HT-29 (cell line): ENCODE measurements around the gene AMPH. TPM values are rescaled to one million over a fixed set of nuclear protein-coding genes. Genes with fewer than 3 reads are reported as not detected.
A peak's percentile ranks its signal among the peaks of the same experiment; 100 is the strongest.
"Not testable (repeated sequence)": the region's sequence is repeated elsewhere in the genome, so short reads cannot be mapped to it uniquely, and the experiment has no call there.

Source experiments
- DNase-seq: peaks from one replicate; pipeline ENCODE4 v3.0.0-alpha.2; 2015; ENCODE audit warnings: low spot score
- small RNA-seq: library from RNA; depleted of rRNA; stranded (forward); fragments of <200 nt; gene quantifications from one replicate; pipeline ENCODE3, GENCODE V24; 2014
- total RNA-seq: library from RNA; depleted of rRNA; stranded (reverse); fragments of >200 nt; shearing (Covaris generic); gene quantifications from 2 replicates; pipeline ENCODE4 v1.2.3, GENCODE V29; 2014

AMPH gene
- total RNA-seq, 1 experiment from 2014 or later: not detected

DNA sequence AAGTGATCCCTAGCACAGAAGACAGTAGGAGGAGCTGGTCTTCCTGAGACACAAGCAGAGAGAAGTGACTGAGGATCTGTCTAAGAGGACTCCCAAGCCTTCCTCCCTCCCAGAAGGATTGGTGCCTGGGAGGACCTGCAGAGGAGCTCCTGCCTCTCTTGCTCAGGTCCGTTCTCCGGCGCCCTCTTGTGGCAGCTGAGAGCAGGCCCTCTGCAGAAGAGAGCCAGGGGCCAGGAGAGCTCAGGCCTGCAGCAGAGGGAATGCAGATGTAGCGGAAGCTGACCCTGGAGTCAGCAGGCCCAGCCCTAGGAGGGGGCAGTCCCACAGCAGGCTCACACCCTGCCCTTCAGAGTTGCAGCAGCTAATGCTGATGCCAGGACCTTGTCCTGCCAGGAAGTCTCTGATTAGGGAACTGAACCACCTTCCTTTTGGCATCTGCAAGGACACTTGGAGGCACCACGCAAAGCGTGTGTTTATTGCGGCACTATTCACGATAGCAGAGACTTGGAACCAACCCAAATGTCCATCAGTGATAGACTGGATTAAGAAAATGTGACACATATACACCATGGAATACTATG, 276.8 kb downstream of the AMPH start:
- peak; percentile 68 for DNase-seq

DNA sequence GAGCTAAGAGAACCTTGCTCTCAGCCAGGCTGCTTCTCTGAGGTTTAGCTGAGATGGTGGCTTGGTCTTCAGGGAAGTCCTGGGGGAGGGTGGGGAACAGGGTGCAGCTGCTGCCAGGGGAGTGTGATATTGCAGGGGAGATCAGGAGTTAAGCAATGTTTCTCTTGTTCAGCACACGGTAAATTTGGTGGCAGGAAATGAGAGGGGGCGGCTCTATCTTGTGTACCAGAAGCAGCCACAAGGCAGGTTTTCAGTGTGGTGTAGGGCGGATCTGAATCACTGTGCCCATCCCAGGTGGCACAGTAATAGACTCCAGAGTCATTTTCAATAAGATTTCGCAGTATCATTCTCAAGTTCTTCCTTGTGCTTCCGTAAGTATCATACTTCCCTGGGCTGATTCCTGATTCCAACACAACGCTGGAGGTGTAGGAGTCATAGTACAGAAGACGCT, 277.7 kb downstream of the AMPH start:
- DNase-seq: not testable (repeated sequence)

DNA sequence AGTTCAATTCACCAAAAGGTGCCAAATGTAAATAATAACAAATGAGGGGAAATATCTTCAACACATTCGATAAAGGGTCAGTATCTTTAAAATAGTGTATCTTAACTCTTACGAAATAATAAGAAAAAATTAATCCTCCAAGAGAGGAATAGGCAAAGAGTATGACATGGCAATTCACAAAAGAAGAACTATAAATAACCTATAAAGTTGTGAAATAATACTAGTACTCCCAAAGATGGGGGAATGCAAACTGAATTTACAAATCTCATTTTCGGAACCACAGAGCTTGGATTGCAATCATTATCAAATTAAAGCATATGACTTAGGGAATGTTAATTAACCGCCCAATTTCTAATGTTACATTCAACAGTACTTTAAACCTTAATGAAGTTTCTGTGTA, 279.6 kb downstream of the AMPH start:
- DNase-seq: no peak

DNA sequence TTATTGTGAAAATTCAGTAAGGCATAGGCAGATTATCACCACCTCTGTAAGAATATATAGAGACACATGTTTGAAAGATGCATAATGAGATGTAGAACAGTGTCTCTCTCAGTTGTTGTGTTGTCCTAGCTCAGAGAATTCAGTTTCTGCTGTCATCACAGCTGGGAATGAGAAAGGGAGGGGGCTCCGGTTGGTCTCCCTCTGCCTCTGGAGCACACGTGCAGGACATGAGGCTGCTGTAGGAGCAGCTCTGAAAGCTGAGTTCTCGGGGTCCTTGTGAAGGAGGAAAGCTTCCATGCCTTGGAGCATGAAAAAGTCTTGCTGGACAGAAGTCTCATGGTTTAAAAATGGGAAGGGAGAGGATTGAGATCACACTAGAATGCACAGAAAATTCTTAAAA, 280.4 kb downstream of the AMPH start:
- not testable (repeated sequence) for DNase-seq

DNA sequence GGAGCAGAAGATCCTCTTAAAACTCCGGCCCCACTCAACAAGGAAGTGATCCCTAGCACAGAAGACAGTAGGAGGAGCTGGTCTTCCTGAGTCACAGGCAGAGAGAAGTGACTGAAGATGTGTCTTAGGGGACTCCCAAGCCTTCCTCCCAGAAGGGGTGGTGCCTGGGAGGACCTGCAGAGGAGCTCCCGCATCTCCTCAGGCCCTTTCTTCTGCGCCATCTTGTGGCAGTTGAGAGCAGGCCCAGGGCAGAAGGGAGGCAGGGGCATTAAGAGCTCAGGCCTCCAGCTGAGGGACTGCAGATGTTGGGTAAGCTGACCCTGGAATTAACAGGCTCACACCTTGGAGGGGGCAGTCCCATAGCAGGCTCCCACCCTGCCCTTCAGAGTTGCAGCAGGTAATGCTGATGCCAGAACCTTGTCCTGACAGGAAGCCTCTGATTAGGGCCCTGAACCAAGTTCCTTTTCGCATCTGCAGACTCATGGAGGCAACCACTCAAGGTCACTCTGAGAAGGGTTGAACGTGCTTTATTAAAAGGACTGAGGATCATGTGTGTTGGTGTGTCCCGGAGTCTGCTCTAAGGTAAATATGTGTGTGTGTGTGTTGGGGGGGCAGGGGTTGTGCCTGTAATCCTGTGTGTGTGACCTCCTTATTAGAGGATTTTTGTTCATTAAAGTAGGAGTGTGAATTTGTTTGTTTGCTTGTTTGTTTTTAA, 281.1 kb downstream of the AMPH start:
- peak; percentile 22 for DNase-seq

DNA sequence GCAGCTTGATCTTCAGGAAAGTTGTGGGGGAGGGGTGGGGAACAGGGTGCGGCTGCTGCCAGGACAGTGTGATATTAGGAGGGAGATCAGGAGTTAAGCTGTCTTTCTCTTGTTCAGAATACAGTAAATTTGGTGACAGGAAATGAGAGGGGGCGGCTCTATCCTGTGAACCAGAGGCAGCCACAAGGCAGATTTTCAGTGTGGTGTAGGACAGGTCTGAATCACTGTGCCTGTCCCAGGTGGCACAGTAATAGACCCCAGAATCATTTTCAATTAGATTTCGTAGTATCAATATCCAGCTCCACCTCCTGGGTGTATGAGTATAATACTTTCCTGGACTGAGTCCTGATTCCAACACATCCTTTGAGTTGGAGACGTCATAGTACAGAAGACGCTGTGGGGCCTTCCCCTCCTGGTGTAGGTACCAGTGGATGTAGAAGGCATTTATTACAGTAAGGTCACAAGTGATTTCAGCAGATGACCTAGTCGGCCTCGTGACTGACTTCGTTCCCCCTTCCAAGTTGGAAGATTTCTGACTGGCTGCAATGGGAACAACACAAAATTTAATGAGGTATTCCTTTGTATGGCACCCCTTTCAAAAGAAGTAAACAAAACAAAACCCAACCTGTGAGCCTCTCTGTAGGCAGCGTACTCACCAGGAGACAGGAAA, 281.9 kb downstream of the AMPH start:
- DNase-seq: not testable (repeated sequence)

DNA sequence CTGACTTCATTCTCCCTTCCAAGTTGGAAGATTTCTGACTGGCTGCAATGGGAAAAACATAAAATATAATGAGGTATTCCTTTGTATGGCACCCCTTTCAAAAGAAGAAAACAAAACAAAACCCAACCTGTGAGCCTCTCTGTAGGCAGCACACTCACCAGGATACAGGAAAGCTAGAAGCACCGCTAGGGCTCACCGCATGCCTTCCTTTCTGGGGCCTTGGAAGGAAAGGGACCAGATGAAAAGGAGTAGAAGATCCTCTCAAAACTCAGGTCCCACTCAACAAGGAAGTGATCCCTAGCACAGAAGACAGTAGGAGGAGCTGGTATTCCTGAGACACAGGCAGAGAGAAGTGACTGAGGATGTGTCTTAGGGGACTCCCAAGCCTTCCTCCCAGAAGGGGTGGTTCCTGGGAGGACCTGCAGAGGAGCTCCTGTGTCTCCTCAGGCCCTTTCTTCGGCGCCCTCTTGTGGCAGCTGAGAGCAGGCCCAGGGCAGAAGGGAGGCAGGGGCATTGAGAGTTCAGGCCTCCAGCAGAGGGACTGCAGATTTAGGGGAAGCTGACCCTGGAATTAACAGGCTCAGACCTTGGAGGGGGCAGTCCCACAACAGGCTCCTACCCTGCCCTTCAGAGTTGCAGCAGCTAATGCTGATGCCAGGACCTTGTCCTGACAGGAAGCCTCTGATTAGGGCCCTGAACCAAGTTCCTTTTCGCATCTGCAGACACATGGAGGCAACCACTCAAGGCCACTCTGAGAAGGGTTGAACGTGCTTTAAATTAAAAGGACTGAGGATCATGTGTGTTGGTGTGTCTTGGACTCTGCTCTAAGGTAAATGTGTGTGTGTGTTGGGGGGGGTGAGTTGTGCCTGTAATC, 285.6 kb downstream of the AMPH start:
- peak; percentile 71 for DNase-seq

DNA sequence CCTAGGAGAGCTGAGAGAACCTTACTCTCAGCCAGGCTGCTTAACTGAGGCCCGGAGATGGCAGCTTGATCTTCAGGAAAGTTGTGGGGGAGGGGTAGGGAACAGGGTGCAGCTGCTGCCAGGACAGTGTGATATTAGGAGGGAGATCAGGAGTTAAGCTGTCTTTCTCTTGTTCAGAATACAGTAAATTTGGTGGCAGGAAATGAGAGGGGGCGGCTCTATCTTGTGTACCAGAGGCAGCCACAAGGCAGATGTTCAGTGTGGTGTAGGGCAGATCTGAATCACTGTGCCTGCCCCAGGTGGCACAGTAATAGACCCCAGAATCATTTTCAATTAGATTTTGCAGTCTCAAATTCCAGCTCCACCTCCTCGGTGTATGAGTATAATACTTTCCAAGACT, 286.4 kb downstream of the AMPH start:
- not testable (repeated sequence) for DNase-seq

DNA sequence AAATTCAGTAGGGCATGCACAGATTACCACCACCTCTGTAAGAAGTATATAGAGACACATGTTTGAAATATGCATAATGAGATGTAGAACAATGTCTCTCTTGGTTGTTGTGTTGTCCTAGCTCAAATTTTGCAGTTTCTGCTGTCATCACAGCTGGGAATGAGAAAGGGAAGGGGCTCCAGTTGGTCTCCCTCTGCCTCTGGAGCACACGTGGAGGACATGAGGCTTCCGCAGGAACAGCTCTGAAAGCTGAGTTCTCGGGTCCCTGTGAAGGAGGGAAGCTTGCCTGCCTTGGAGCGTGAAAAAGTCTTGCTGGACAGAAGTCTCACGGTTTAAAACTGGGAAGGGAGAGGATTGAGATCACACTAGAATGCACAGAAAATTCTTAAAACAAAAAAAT, 289.0 kb downstream of the AMPH start:
- not testable (repeated sequence) for DNase-seq

DNA sequence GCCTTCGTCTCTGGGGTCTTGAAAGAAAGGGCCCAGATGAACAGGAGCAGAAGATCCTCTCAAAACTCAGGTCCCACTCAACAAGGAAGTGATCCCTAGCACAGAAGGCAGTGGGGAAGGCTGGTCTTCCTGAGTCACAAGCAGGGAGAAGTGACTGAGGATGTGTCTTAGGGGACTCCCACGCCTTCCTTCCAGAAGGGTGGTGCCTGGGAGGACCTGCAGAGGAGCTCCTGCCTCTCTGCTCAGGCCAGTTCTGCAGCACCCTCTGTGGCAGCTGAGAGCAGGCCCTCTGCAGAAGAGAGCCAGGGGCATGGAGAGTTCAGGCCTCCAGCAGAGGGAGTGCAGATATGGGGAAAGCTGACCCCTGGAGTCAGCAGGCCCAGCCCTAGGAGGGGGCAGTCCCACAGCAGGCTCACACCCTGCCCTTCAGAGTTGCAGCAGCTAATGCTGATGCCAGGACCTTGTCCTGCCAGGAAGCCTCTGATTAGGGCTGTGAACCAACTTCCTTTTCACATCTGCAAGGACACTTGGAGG, 289.9 kb downstream of the AMPH start:
- DNase-seq: peak; percentile 31

DNA sequence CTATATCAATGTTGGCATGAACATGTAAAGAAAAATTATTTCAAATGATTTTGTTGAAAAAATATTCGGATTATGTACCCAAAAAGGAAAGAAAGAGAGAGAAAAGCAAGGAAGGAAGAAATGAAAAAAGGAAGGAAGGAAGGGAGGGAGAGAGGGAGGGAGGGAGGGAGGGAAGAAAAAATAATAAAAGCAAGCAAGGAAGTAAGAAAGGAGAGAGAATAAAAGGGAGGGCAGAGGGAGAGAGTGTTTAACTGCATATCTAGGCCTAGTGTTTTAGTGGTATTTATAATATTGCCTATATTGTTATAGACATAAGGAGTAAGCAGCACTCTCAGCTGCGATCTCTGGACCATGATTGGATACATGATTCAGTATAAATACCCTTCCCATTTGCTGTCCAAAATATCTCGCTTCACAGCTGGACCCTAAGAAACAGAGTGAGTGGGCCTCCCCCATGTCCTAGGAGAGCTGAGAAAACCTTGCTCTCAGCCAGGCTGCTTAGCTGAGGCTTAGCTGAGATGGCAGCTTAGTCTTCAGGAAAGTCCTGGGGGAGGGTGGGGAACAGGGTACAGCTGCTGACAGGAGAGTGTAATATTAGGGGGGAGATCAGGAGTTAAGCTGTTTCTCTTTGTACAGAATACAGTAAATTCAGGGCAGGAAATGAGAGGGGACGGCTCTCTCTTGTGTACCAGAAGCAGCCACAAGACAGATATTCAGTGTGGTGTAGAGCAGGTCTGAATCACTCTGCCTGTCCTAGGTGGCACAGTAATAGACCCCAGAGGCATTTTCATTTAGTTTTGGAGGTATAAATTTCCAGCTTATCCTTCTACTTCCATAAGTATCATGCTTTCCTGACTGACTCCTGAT, 291.0 kb downstream of the AMPH start:
- no peak for DNase-seq

DNA sequence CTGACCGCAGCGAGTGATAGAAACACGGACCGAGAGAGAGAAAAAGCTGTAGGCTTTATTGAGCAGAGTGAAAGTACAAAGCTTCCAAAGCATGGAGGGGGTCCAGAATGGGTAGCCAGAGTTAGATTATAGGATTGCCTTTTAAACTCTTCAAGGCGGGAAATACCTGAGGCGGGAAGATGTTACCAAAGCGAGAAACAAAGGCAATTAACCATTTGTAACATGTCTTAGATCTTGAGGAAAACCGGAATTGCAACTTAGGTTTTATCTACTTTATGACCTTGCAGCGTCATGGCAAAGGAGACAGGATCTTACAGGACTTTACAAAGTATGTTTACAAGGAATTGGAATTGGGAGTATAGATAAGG, 295.0 kb downstream of the AMPH start:
- not testable (repeated sequence) for DNase-seq

DNA sequence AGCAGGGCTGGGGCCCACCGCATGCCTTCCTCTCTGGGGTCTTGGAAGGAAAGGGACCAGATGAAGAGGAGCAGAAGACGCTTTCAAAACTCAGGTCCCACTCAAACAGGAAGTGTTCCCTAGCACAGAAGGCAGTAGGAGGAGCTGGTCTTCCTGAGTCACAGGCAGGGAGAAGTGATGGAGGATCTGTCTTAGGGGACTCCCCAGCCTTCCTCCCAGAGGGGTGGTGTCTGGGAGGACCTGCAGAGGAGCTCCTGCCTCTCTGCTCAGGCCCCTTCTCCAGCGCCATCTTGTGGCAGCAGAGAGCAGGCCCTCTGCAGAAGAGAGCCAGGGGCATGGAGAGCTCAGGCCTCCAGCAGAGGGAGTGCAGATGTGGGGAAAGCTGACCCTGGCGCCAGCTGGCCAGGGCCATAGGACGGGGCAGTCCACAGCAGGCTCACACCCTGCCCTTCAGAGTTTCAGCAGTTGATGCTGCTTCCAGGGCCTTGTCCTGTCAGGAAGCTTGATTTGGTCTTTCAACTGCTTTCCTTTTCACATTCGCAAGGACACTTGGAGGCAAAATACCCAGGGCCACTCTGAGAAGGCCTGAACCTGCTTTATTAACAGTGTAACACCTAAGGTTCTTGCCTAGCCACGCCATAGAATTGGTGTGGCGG, 295.6 kb downstream of the AMPH start:
- peak; percentile 92 for DNase-seq

DNA sequence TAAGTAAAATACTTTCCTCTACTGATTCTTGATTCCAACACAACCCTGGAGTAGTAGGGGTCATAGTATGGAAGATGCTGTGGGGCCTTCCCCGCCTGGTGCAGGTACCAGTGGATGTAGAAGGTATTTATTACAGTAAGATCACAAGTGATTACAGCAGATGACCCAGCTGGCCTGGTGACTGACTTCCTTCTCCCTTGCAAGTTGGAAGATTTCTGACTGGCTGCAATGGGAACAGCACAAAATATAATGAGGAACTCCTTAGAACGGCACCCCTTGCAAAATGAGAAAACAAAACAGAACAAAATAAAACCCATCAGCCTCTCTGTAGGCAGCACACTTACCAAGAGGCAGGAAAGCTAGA, 296.1 kb downstream of the AMPH start:
- DNase-seq: no peak

DNA sequence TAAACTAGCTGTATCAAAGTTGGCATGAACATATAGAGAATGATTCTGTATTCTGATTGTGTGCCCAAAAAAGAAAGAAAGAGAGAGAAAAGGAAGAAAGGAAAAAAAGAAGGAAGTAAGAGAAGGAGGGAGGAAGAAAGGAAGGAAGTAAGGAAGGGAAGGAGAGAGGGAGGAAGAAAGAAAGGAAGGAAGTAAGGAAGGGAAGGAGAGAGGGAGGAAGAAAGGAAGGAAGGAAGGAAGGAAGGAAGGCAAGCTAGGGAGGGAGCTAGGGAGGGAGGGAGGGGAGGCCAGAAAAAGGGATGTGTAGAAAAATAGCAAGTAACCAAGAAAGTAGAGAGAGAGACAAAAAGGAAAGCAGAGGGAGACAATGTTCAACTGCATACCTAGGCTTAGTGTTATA, 297.0 kb downstream of the AMPH start:
- no peak for DNase-seq

Small RNAs within 50 kb of the gene (small RNA-seq; reads per million reads assigned to genes)
- gene RN7SL83P: not detected
- not detected for gene TRGV6
